HG03097 (cell line): ENCODE measurements around the gene PDF.
A peak's percentile ranks its signal among the peaks of the same experiment; 100 is the strongest.
"Not testable (repeated sequence)": the region's sequence is repeated elsewhere in the genome, so short reads cannot be mapped to it uniquely, and the experiment has no call there.

ENCODE experiments used
- ATAC-seq: cut with Tn5 transposase; IDR thresholded peaks from one replicate; pipeline ENCODE4 v1.9.1; 2021; ENCODE audit not compliant: unreplicated experiment, low FRiP score

Gene PDF, protein sequence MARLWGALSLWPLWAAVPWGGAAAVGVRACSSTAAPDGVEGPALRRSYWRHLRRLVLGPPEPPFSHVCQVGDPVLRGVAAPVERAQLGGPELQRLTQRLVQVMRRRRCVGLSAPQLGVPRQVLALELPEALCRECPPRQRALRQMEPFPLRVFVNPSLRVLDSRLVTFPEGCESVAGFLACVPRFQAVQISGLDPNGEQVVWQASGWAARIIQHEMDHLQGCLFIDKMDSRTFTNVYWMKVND

DNA sequence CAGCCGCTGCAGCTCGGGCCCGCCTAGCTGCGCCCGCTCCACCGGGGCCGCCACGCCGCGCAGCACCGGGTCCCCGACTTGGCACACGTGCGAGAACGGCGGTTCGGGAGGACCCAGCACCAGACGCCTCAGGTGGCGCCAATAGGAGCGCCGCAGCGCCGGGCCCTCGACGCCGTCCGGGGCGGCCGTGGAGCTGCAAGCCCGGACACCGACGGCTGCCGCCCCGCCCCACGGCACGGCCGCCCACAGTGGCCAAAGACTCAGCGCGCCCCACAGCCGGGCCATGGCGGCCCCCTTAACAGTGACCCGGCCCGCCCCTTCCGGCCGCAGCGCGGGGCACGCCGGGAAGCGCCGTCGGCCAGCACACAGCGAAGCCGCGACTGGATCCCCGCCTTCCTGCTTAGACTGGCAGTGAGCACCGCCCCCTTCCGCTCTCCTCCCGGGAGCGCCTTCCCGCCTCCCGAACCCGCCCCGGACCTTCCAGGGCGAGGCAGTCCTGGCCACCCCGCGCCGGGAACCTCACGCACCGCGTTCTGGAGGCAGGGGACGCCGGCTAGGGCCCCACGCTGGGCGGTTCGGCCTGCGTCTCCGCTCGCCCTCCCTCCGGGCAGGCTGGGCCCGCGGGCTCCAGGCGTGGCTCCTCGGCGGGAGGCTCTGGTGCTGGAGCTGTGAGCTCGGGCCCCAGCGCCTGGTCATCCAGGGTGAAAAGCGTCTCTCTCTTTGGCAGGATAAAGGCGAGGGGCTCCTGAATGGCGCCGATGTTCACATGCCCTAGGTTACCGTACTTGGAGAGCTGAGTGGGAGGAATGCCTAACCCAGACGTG lies at the start of gene PDF:
PDF (minus strand) TSS at position 303 of the 824 bp plus-strand sequence; CDS start at position 285, 18 bp downstream.
- ATAC-seq, result peak; percentile 90

DNA sequence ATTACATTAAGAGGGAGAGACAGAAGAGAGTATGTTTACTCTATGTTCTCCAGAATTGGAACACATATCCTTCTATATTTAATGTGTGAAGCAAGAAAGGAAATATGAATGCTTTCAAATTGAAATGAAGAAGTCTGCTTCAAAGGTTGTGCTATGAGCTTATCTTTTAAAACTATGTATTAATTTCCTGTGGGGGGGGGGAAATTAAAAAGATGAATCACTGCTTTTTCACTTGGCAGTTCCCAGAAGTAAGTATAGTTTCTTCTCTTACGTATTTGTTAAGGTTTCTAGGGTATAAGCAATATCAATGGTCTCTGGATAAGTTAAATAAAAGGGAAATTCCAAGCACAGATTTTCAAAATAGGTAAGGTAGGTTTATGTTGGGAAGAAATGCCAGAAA lies 48.4 kb upstream of the PDF start:
- no peak for ATAC-seq

DNA sequence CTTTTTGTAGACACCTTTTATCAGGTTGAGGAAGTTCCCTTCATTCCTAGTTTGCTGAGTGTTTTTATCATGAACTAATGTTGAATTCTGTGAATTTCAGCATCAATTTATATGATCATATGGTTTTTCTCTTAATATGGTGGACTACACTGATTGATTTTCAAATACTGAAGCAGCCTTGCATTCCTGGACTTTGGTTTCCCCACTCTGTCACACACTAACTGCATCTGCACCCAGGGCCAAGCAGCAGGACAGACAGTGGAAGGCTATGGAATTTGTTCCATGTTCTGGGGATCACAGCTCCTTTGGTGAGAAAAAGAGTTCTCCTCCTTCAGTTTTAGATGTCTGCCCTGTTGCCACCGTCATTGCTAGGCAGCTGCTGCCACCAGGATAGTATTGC lies 47.6 kb upstream of the PDF start:
- ATAC-seq, result no peak

DNA sequence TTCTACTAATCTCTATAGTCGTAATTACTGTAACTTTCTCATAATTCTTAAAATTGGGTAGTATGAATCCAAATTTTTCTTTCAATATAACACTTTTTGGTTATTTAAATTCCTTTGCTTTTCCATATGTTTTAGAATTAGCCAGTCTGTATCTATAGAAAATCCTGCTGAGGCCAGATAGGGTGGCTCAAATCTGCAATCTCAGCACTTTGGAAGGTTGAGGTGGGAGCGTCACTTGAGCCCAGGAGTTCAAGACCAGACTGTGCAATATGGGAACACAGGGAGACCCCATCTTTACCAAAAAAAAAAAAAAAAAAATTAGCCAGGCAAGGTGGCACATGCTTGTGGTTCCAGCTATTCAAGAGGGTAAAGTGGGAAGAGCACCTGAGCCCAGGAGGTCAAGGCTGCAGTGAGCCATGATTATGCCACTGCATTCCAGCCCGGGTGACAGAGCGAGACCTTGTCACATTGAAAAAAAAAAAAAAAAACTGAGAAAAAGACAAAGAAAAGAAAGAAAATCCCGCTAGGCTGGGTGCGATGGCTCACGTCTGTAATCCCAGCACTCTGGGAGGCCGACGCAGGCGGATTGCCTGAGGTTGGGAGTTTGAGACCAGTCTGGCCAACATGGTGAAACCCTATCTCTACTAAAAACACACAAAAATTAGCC lies 46.1 kb upstream of the PDF start:
- no peak for ATAC-seq

DNA sequence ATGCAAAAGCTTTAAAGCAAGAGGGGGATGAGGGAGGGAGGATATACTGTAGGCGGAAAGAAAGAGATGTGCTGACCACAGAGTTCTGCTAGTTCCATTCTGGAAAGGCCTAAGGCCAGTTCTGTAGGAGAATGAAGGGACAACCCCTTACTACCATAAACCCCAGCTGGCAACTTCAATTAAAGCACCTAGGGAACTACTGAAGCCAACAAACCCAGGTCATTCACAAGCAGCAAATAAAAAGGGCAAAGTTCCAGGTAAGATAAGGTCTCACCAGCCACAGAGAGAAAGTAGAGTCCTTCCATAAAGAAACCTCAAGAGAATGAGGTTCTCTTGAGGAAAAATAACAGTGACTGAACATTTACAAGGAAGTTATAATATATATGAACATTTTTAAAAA lies 42.6 kb upstream of the PDF start:
- no peak for ATAC-seq

DNA sequence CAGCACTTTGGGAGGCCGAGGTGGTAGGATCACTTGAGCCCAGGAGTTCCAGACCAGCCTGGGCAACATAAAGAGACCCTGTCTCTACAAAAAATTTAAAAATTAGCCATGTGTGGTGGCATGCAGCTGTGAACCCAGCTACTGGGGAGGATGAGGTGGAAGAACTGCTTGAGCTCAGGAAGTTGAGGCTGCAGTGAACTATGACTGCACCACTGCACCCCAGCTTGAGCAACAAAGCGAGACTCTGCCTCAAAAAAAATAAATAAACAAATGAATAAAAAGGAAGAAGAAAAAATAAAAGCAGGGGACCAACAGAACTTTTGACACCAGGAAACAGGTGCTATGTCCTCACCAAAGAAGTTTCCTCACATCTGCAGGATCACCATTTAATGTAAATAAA lies 41.2 kb upstream of the PDF start:
- ATAC-seq, result no peak

- ATAC-seq, result no peak
These were observed 38.5 kb upstream of the PDF start for GRCh38 chr16:69368866-69369265.

GRCh38 chr16:69367980-69368379 lies 37.6 kb upstream of the PDF start:
- ATAC-seq, result no peak

DNA sequence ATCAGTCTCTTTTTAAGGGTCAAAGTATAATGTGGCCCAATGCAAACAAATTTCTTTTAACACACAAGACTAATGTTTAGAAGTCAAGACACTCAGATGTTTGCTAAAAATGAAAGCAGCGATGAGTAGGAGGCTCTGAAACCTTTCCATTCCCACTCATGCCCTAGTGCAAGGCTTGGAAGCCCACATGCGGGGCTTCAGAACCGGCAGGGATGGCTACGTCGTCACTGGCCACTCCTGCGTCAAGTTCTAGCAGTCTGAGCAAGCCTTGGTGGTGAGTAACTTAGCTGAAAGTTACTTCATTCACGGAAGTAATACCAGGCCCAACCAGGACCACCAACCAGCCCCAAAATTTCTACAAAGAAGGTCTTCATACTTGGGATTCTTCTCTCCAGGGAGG lies 36.0 kb upstream of the PDF start:
- ATAC-seq, result no peak

- no peak for ATAC-seq
These were observed 35.5 kb upstream of the PDF start for GRCh38 chr16:69365901-69366300.

DNA sequence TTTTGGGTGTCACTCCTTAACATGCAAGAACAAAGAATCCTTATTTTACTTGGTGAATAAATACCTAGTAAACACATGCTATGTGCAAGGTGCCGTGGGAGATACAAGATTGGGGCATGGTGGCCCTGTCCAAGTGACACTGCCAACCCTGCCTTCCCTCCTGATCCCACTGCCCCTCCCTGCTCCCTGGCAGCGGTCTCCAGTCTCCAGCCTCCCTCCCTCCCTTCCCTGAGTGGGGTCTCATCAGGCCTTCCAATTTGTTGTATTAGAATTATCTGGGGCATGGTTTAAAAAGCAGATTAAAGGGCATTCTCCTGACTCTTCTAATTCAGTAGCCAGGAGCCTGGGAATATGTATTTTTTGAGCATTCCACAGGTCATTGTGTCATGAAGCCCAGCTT lies 33.7 kb upstream of the PDF start:
- ATAC-seq, result no peak

- ATAC-seq, result no peak
These were observed 32.9 kb upstream of the PDF start for GRCh38 chr16:69363281-69363717.

GRCh38 chr16:69360070-69360469 lies 29.7 kb upstream of the PDF start:
- ATAC-seq, result not testable (repeated sequence)

GRCh38 chr16:69351309-69352027 lies 21.1 kb upstream of the PDF start, which contains the start of gene TMED6:
Gene TMED6 (minus strand): TSS chr16:69351786. CDS start chr16:69351753, 33 bp downstream.
- no peak for ATAC-seq

DNA sequence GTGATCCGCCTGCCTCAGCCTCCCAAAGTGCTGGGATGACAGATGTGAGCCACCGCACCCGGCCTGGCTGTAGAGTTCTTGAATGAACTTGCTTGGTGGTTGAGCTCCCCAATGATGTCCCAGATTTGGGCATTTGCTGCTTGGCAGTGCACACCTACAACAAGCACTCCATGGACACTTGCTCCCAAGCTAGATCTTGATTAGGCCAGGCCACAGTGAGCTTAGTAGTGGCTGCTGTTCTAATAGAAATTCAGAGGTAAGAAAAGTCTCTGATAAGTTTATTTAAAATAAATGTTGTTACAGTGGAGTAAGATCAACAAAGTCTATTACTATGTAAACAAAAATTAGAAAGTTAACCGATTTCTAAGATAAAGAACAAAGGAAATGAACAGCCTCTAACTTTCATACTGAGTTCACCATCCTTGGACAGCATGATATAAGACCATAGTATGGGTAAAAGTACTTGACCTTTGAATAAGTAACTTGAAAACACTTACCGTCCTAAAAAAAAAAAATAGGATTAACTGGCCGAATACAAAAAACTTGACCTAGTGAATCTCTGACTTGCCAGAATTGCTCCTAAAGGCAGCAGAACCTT lies 20.2 kb upstream of the PDF start:
- ATAC-seq, result no peak

- no peak for ATAC-seq
These were observed 19.1 kb upstream of the PDF start for GRCh38 chr16:69349536-69349935.

DNA sequence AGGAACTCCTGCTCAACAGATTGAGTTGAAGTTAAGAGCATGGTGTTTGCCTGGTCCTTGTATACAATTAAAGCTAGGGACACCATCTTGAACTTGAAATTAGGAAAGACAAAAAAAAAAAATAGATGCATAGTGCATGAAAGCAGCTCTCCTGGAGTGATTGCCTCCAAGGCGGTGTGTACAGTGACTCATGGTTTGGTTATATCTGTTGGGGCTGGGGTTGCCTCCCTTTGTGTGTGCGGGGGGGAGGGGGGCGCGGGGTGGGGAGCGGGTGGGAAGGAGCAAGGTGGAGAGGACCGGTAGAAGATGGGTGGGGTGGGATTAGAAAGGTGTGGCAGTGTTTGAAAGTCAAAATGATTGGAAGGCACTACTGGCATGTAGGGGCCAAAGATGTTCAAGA lies 17.8 kb upstream of the PDF start:
- no peak for ATAC-seq

GRCh38 chr16:69346683-69347082 lies 16.3 kb upstream of the PDF start:
- no peak for ATAC-seq

- ATAC-seq, result no peak
These were observed 15.5 kb upstream of the PDF start for GRCh38 chr16:69345923-69346322.

- no peak for ATAC-seq
These were observed 13.8 kb upstream of the PDF start for GRCh38 chr16:69344171-69344570.
